GM23338 (cell line): ENCODE measurements around the gene CD44.

Experiments used
- CREB1 ChIP-seq: fragments of 250-450 bp; sonication (Bioruptor Pico); IDR thresholded peaks from 2 replicates; pipeline ENCODE4 v1.5.0; 2020; ENCODE audit warnings: low read depth, mild to moderate bottlenecking, moderate library complexity
- CTCF ChIP-seq, 2 experiments: fragments of 200-600 bp in 1 of 2; sonication (generic) in 1 of 2; conservative IDR thresholded peaks; 2 replicates each; pipeline versions ENCODE4 v1.5.1 to v1.6.1; 2016 to 2017; ENCODE audit warnings: antibody characterized with exemption in 2 of 2, low read depth in 2 of 2, mild to moderate bottlenecking in 2 of 2, moderate library complexity in 1 of 2
- ETS1 ChIP-seq: IDR thresholded peaks from 2 replicates; pipeline ENCODE4 v1.6.1; 2016; ENCODE audit warnings: antibody characterized with exemption
- EZH2 ChIP-seq: fragments of 200-600 bp; sonication (generic); IDR thresholded peaks from one replicate; pipeline ENCODE4 v1.8.0; 2017; ENCODE audit warnings: antibody characterized with exemption, mild to moderate bottlenecking, low read depth; ENCODE audit not compliant: unreplicated experiment
- EZH2phosphoT487 ChIP-seq: fragments of 200-600 bp; sonication (generic); IDR thresholded peaks from one replicate; pipeline ENCODE4 v1.8.1; 2018; ENCODE audit warnings: antibody characterized with exemption; ENCODE audit not compliant: unreplicated experiment
- JUNB ChIP-seq: IDR thresholded peaks from one replicate; pipeline ENCODE4 v1.6.1; 2016; ENCODE audit warnings: antibody characterized with exemption; ENCODE audit not compliant: unreplicated experiment
- POLR2AphosphoS5 ChIP-seq: IDR thresholded peaks from 2 replicates; pipeline ENCODE4 v1.6.1; 2016; ENCODE audit warnings: antibody characterized with exemption, low read depth
- ZNF114 ChIP-seq: fragments of 250-450 bp; sonication (Bioruptor Pico); IDR thresholded peaks from 2 replicates; pipeline ENCODE4 v1.5.0; 2020; ENCODE audit warnings: mild to moderate bottlenecking, moderate library complexity
- ZNF331 ChIP-seq: fragments of 250-450 bp; sonication (Bioruptor Pico); IDR thresholded peaks from 2 replicates; pipeline ENCODE4 v1.5.0; 2020; ENCODE audit warnings: low read depth, mild to moderate bottlenecking, moderate library complexity
- TF ChIP-seq, protein P1 (sequence below): IDR thresholded peaks from one replicate; pipeline ENCODE4 v1.6.1; 2018; ENCODE audit warnings: antibody characterized with exemption; ENCODE audit not compliant: unreplicated experiment

- no peak for TF ChIP-seq CTCF (conservative IDR thresholded peaks at IDR 0.05; ENCODE audit: low read depth in 2 of 2)
- TF ChIP-seq EZH2phosphoT487: no peak
- TF ChIP-seq, protein P1, sequence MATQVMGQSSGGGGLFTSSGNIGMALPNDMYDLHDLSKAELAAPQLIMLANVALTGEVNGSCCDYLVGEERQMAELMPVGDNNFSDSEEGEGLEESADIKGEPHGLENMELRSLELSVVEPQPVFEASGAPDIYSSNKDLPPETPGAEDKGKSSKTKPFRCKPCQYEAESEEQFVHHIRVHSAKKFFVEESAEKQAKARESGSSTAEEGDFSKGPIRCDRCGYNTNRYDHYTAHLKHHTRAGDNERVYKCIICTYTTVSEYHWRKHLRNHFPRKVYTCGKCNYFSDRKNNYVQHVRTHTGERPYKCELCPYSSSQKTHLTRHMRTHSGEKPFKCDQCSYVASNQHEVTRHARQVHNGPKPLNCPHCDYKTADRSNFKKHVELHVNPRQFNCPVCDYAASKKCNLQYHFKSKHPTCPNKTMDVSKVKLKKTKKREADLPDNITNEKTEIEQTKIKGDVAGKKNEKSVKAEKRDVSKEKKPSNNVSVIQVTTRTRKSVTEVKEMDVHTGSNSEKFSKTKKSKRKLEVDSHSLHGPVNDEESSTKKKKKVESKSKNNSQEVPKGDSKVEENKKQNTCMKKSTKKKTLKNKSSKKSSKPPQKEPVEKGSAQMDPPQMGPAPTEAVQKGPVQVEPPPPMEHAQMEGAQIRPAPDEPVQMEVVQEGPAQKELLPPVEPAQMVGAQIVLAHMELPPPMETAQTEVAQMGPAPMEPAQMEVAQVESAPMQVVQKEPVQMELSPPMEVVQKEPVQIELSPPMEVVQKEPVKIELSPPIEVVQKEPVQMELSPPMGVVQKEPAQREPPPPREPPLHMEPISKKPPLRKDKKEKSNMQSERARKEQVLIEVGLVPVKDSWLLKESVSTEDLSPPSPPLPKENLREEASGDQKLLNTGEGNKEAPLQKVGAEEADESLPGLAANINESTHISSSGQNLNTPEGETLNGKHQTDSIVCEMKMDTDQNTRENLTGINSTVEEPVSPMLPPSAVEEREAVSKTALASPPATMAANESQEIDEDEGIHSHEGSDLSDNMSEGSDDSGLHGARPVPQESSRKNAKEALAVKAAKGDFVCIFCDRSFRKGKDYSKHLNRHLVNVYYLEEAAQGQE: no peak
- TF ChIP-seq CREB1 (CRISPR knock-in tag): no peak
- TF ChIP-seq ETS1: no peak
- TF ChIP-seq POLR2AphosphoS5: no peak
- no peak for TF ChIP-seq EZH2
- no peak for TF ChIP-seq JUNB
- no peak for TF ChIP-seq ZNF114 (CRISPR knock-in tag)
- no peak for TF ChIP-seq ZNF331
Measured at GRCh38 chr11:35267504-35267903, 128.5 kb downstream of the CD44 start.
